ENCODE results near the gene CEACAM21.

- TF ChIP-seq CTCF (IDR thresholded peaks at IDR 0.05) (no peak), MAX (IDR thresholded peaks at IDR 0.05; ENCODE audit: low read depth) (no peak), RAD21 (IDR thresholded peaks at IDR 0.05; ENCODE audit: low read length) (no peak), FOXM1 (IDR thresholded peaks at IDR 0.05; ENCODE audit: low read depth) (no peak), ZBTB33 (IDR thresholded peaks at IDR 0.05; ENCODE audit: borderline replicate concordance, low read depth) (no peak), POLR2AphosphoS5 (IDR thresholded peaks at IDR 0.05; ENCODE audit: low read depth, low read length) (no peak), USF2 (IDR thresholded peaks at IDR 0.05; ENCODE audit: borderline replicate concordance, low read depth, low read length) (no peak), YY1 (IDR thresholded peaks at IDR 0.05; ENCODE audit: low read depth) (no peak), PBX3 (IDR thresholded peaks at IDR 0.05) (no peak), FOXJ3 (CRISPR knock-in tag; IDR thresholded peaks at IDR 0.05) (no peak), SIN3A (IDR thresholded peaks at IDR 0.05; ENCODE audit: borderline replicate concordance, low read depth, low read length) (no peak), GABPA (IDR thresholded peaks at IDR 0.05; ENCODE audit: low read depth) (no peak), EP300 (IDR thresholded peaks at IDR 0.05; ENCODE audit: borderline replicate concordance in 1 of 2, low read depth in 1 of 2, low read length in 1 of 2) (no peak), RCOR1 (IDR thresholded peaks at IDR 0.05; ENCODE audit: low read length) (no peak)
Measured at GRCh38 chr19:41546386-41546789, 29.6 kb upstream of the CEACAM21 start.
